Adrenal gland (tissue), 12 donors: Measurements from ENCODE around the gene SLC34A3. TPM values are rescaled to one million over a fixed set of nuclear protein-coding genes. Genes with fewer than 3 reads are reported as not detected.
A peak's percentile ranks its signal among the peaks of the same experiment; 100 is the strongest.

Source experiments
- DNase-seq, 7 donors: peaks; one replicate each; pipeline ENCODE4 v3.0.0-alpha.2; 2019 to 2020
- H3K27ac ChIP-seq, 5 donors: fragments of 200-600 bp; sonication (generic) in 4 of 5; 1 replicate in 3 of 5; 2 replicates in 2 of 5; pipeline versions ENCODE4 v1.5.1 to v1.8.0; 2016 to 2020; ENCODE audit warnings: mild to moderate bottlenecking in 1 of 5
- H3K27me3 ChIP-seq: fragments of 200-600 bp; 2 replicates; pipeline ENCODE4 v1.8.0; 2021
- H3K36me3 ChIP-seq, 2 donors: fragments of 200-600 bp; replicated peaks in 1 of 2; 1 replicate in 1 of 2; 2 replicates in 1 of 2; pipeline versions ENCODE4 v1.5.1 to v1.8.0; 2018 to 2022
- H3K4me1 ChIP-seq, 2 donors: fragments of 200-600 bp; replicated peaks in 1 of 2; 1 replicate in 1 of 2; 2 replicates in 1 of 2; pipeline versions ENCODE4 v1.5.1 to v1.8.0; 2018 to 2021
- H3K4me3 ChIP-seq, 4 donors: fragments of 200-600 bp; sonication (generic) in 3 of 4; one replicate each; pipeline ENCODE4 v1.5.1; 2016 to 2018
- H3K9me3 ChIP-seq, 3 donors: fragments of 200-600 bp; sonication (generic) in 1 of 3; replicated peaks in 1 of 3; 1 replicate in 2 of 3; 2 replicates in 1 of 3; pipeline versions ENCODE4 v1.5.1 to v1.8.0; 2016 to 2021
- CTCF ChIP-seq, 6 experiments: fragments of 450-650 bp in 4 of 6; fragments of 200-600 bp in 2 of 6; sonication (generic) in 1 of 6; IDR thresholded peaks; 1 replicate in 5 of 6; 2 replicates in 1 of 6; pipeline versions ENCODE4 v1.5.1 to v1.8.0; 2016 to 2021; ENCODE audit warnings: antibody characterized with exemption in 6 of 6, mild to moderate bottlenecking in 2 of 6, moderate library complexity in 1 of 6
- POLR2A ChIP-seq, 2 donors: fragments of 450-650 bp; IDR thresholded peaks; one replicate each; pipeline ENCODE4 v1.6.1; 2017; ENCODE audit warnings: antibody characterized with exemption in 2 of 2, mild to moderate bottlenecking in 2 of 2, moderate library complexity in 1 of 2
- WGBS, 4 donors: extraction: QIAGEN DNeasy Blood & Tissue Kit in 2 of 4; methylation state at CpG; one replicate each; pipeline versions ENCODE4 v1.1.5 to v1.1.7; 2013 to 2017; 5-methylcytosine and 5-hydroxymethylcytosine counted together
- intact Hi-C, 2 donors: fragments of 100-400 bp; cut with DNase I; formaldehyde crosslinking; loops; one replicate each; pipeline versions ENCODE4 v1.14.1 to v1.15.0; 2022 to 2023
- polyA plus RNA-seq, 3 donors: library from polyadenylated mRNA; stranded (reverse); fragments of 200-250 nt in 2 of 3; fragments of 350-450 nt in 1 of 3; fragmentation: Illumina TruSeq in 1 of 3; extraction: RNeasy Lipid Tissue Mini Kit (QIAGEN cat#74804) in 1 of 3; gene quantifications; one replicate each; pipeline ENCODE4 v1.2.3, GENCODE V29; 2013 to 2014
- total RNA-seq, 9 donors: library from RNA; depleted of rRNA in 4 of 9; stranded (reverse); fragments of >200 nt in 4 of 9; fragments of 120-200 nt in 1 of 9; fragmentation: NEBNext Ultra II Directional in 1 of 9; extraction: Animal tissue kit (Norgen Biotek cat#: 25700) in 1 of 9; gene quantifications; one replicate each; pipeline versions ENCODE4 v1.1.0 to v1.2.4, GENCODE V29; 2013 to 2023
- donor health status: healthy with polysubstance abuse.
- donor health status: Bipolar disorder and iron deficiency.
- donor health status: DM: yes; HTN: yes; CAD: no.
- donor health status: DM: no; HTN: no; CAD: no.
- donor health status: DM: no; HTN: no; CAD: no.
- donor health status: DM: yes; HTN: yes; CAD: no.

SLC34A3 gene
- total and polyA plus RNA-seq, 12 donors = not detected

- TF ChIP-seq POLR2A (IDR thresholded peaks at IDR 0.05) (no peak), CTCF (IDR thresholded peaks at IDR 0.05) (no peak)
- H3K4me3 ChIP-seq = no peak overlapping the region
- H3K27ac ChIP-seq = no peak overlapping the region
- intact Hi-C loops = no loop called here
- no peak for DNase-seq
- no peaks in the 10 kb centered on the region for H3K27me3 ChIP-seq
- WGBS, 4 donors = 87 to 95% (median 91%) methylated on average over 7 to 48 of the region's 48 CpGs
- H3K9me3 ChIP-seq = no peaks in the 10 kb centered on the region
- H3K4me1 ChIP-seq = peaks cover 19 to 29% of the 10 kb centered on the region in 2 donors
- peaks cover 0 to 59% of the 10 kb centered on the region in 2 donors for H3K36me3 ChIP-seq
These were observed 45.6 kb upstream of the SLC34A3 start for GRCh38 chr9:137184881-137185660.

DNA sequence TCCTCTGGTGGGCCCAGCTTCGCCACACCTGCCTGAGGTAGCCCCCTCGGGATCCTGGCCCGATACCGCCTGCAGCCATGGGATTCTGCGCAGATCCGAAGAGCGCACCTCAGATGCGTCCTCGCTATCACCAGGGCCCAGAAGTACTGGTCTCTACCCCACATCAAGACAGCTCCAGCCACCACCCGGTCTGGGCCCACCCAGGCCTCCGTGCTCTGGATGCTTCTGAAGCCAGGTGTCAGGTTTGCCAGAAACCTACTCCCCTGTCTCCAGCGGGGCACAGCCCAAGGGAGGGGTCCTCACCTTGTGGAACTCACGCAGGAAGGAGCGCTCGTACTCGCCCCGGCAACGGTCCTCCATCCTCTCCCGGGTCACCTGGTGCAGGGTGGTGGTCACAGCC is 44.8 kb upstream of the SLC34A3 start:
- intact Hi-C loops = no loop called here
- Histone ChIP-seq H3K36me3 (peaks cover 0 to 59% of the 10 kb centered on the region in 2 donors), H3K4me1 (peaks cover 20 to 32% of the 10 kb centered on the region in 2 donors), H3K27me3 (no peaks in the 10 kb centered on the region), H3K4me3 (no peak overlapping the region), H3K27ac (no peak overlapping the region), H3K9me3 (no peaks in the 10 kb centered on the region)
- WGBS, 4 donors = 90 to 95% (median 92%) methylated on average over 2 to 19 of the region's 19 CpGs
- TF ChIP-seq CTCF (IDR thresholded peaks at IDR 0.05) (no peak), POLR2A (IDR thresholded peaks at IDR 0.05) (no peak)
- no peak for DNase-seq

DNA sequence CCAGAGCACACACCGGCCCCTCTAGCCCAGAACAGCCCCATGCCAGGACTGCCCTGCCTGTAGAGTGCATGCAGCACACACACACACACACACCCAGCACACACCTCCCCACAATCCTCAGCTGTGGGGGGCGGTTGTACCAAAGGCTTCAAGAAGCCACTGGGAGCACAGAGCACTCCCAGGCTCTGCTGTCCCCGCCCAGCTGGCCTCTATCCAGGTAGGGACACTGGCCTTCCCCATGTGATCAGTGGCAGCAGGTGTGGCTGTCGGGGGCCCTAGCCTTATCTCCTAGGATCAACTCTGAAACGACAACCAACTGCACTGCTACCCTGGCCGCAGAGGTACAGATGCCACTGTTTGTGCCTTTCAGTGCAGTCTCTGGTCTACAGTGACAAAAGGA is 44.3 kb upstream of the SLC34A3 start:
- Histone ChIP-seq H3K9me3 (no peaks in the 10 kb centered on the region), H3K4me1 (peaks cover 20 to 32% of the 10 kb centered on the region in 2 donors), H3K4me3 (no peak overlapping the region), H3K27me3 (no peaks in the 10 kb centered on the region), H3K36me3 (peaks cover 0 to 58% of the 10 kb centered on the region in 2 donors), H3K27ac (no peak overlapping the region)
- intact Hi-C loops = no loop called here
- no peak for DNase-seq
- WGBS, 4 donors = 61 to 75% (median 70%) methylated on average over 4 to 6 of the region's 6 CpGs; no CpG with 5 or more reads in 1 of the 4 donors
- TF ChIP-seq POLR2A (IDR thresholded peaks at IDR 0.05) (no peak), CTCF (IDR thresholded peaks at IDR 0.05) (no peak)

DNA sequence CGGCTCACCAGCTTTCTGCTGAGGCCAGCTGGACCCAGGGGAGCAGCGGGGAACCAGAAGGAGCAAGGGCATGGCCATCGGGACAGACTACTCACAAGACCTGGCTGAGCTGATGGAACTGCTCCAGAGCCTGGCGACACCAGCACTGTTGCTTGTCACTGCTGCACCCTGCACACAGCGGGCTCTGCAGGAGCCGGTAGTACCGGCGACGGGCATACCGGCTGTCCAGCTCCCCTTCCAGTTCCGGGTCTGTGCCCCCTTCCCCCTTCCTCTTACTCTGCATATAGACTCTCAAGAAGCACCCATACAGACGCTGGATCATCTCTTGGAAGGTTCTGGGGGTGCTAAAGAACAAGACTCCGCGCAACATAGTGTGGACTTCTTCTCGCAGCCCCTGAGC is 43.3 kb upstream of the SLC34A3 start:
- 74 to 85% (median 78%) methylated on average over 10 to 15 of the region's 15 CpGs for WGBS, 4 donors
- Histone ChIP-seq H3K27ac (no peak overlapping the region), H3K27me3 (no peaks in the 10 kb centered on the region), H3K9me3 (no peaks in the 10 kb centered on the region), H3K4me1 (peaks cover 20 to 32% of the 10 kb centered on the region in 2 donors), H3K4me3 (peak overlapping the region in 3 of 4 donors; percentile 70 to 82 (median 82)), H3K36me3 (peaks cover 0 to 56% of the 10 kb centered on the region in 2 donors)
- TF ChIP-seq CTCF (IDR thresholded peaks at IDR 0.05) (no peak), POLR2A (IDR thresholded peaks at IDR 0.05) (no peak)
- no peak for DNase-seq
- intact Hi-C loops = no loop called here
